NT2/D1 (cell line): ENCODE results near the gene ASB7.

Experiments used
- SUZ12 ChIP-seq: IDR thresholded peaks from 2 replicates; pipeline ENCODE4 v1.6.1; 2011; ENCODE audit not compliant: insufficient read length, insufficient read depth; ENCODE audit errors: extremely low read depth
- YY1 ChIP-seq: IDR thresholded peaks from 2 replicates; pipeline ENCODE4 v1.6.1; 2011; ENCODE audit not compliant: insufficient read length, insufficient read depth
- ZNF274 ChIP-seq: IDR thresholded peaks from 2 replicates; pipeline ENCODE4 v1.6.1; 2011; ENCODE audit warnings: mild to moderate bottlenecking, low read depth, low read length

DNA sequence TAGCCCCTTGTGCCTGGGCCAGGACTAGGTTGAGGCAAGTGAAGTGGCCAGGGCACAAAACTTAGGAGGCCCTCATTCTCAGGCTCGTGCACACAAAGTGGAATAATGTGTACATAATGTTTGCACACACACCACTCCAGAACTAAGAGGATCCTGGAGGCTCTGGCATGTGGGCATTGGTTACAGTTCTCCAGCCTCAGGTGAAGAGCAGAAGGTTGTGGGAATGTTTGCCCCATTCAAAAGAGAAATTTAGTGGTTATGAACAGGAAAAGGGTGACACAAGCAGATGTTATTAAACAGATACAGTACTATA is 31.3 kb downstream of the ASB7 start:
- TF ChIP-seq YY1: no peak
- TF ChIP-seq ZNF274: no peak
- TF ChIP-seq SUZ12: no peak
